Mesendoderm (in vitro differentiated cells): Measurements from ENCODE around the gene DISC1.

Experiments
- DNase-seq: peaks from one replicate; pipeline ENCODE4 v3.0.0; 2013
- H2AK5ac ChIP-seq: 2 replicates; pipeline ENCODE4 v1.6.1; 2013; ENCODE audit warnings: low read length, inconsistent platforms
- H2BK120ac ChIP-seq: 2 replicates; pipeline ENCODE4 v1.6.1; 2013; ENCODE audit warnings: low read depth, mild to moderate bottlenecking, low read length, moderate library complexity, mixed read lengths
- H2BK15ac ChIP-seq: replicated peaks from 2 replicates; pipeline ENCODE4 v1.6.1; 2013; ENCODE audit warnings: low read depth, mild to moderate bottlenecking, moderate library complexity
- H2BK5ac ChIP-seq: 2 replicates; pipeline ENCODE4 v1.6.1; 2013; ENCODE audit warnings: low read length, inconsistent platforms
- H3K18ac ChIP-seq: 2 replicates; pipeline ENCODE4 v1.6.1; 2013; ENCODE audit warnings: mild to moderate bottlenecking, low read length, mixed read lengths
- H3K23ac ChIP-seq: one replicate; pipeline ENCODE4 v1.6.1; 2013; ENCODE audit warnings: low read length
- H3K27ac ChIP-seq: 2 replicates; pipeline ENCODE4 v1.5.1; 2013; ENCODE audit warnings: low read depth, mild to moderate bottlenecking, inconsistent platforms, low read length, moderate library complexity
- H3K27me3 ChIP-seq: 2 replicates; pipeline ENCODE4 v1.6.1; 2013; ENCODE audit warnings: low read length, control low read depth, mild to moderate bottlenecking, inconsistent platforms; ENCODE audit not compliant: insufficient read depth, poor library complexity
- H3K36me3 ChIP-seq: 2 replicates; pipeline ENCODE4 v1.6.1; 2013; ENCODE audit warnings: low read length, inconsistent platforms; ENCODE audit not compliant: control insufficient read depth, insufficient read depth
- H3K4ac ChIP-seq: one replicate; pipeline ENCODE4 v1.6.1; 2013; ENCODE audit warnings: low read depth, mild to moderate bottlenecking, low read length, moderate library complexity
- H3K4me1 ChIP-seq: 2 replicates; pipeline ENCODE4 v1.6.1; 2013; ENCODE audit warnings: low read depth, low read length, inconsistent platforms; ENCODE audit not compliant: control insufficient read depth
- H3K4me2 ChIP-seq: 2 replicates; pipeline ENCODE4 v1.6.1; 2013; ENCODE audit warnings: low read length
- H3K4me3 ChIP-seq: 2 replicates; pipeline ENCODE4 v1.5.1; 2013; ENCODE audit warnings: mild to moderate bottlenecking, low read length
- H3K56ac ChIP-seq: one replicate; pipeline ENCODE4 v1.6.1; 2013; ENCODE audit warnings: low read length
- H3K79me1 ChIP-seq: 2 replicates; pipeline ENCODE4 v1.6.1; 2013; ENCODE audit warnings: low read length, inconsistent platforms
- H3K79me2 ChIP-seq: 2 replicates; pipeline ENCODE4 v1.6.1; 2013; ENCODE audit warnings: mild to moderate bottlenecking, low read length; ENCODE audit not compliant: control insufficient read depth, insufficient read depth
- H3K9ac ChIP-seq: 2 replicates; pipeline ENCODE4 v1.6.1; 2013; ENCODE audit warnings: low read length, inconsistent platforms
- H4K5ac ChIP-seq: one replicate; pipeline ENCODE4 v1.6.1; 2013; ENCODE audit warnings: low read length
- H4K8ac ChIP-seq: one replicate; pipeline ENCODE4 v1.6.1; 2013; ENCODE audit warnings: low read depth, mild to moderate bottlenecking, control low read depth, low read length, moderate library complexity
- WGBS: extraction: QIAGEN DNeasy Blood & Tissue Kit; methylation state at CpG from one replicate; pipeline ENCODE4 v1.1.7; 2013; ENCODE audit warnings: low lambda C conversion rate, missing lambda C conversion rate; ENCODE audit not compliant: insufficient coverage; ENCODE audit errors: extremely low coverage; 5-methylcytosine and 5-hydroxymethylcytosine counted together

Gene DISC1

GRCh38 chr1:231729544-231729943 lies 103.0 kb downstream of the DISC1 start:
- H2BK120ac ChIP-seq: no peak overlapping the region
- no peak overlapping the region for H4K8ac ChIP-seq
- no peaks in the 10 kb centered on the region for H3K79me1 ChIP-seq
- no peak overlapping the region for H2AK5ac ChIP-seq
- no peak for DNase-seq
- no peak overlapping the region for H3K18ac ChIP-seq
- H4K5ac ChIP-seq: no peak overlapping the region
- no peaks in the 10 kb centered on the region for H3K4me1 ChIP-seq
- no peak overlapping the region for H3K4ac ChIP-seq
- H3K4me3 ChIP-seq: no peak overlapping the region
- H2BK15ac ChIP-seq: no peak overlapping the region
- H3K27me3 ChIP-seq: no peaks in the 10 kb centered on the region
- H3K23ac ChIP-seq: no peak overlapping the region
- no peak overlapping the region for H3K56ac ChIP-seq
- H3K79me2 ChIP-seq: no peaks in the 10 kb centered on the region
- no peak overlapping the region for H3K4me2 ChIP-seq
- no peaks in the 10 kb centered on the region for H3K36me3 ChIP-seq
- H3K9ac ChIP-seq: no peak overlapping the region
- H3K27ac ChIP-seq: no peak overlapping the region
- no CpG with 5 or more reads among the region's 1 CpG for WGBS
- no peak overlapping the region for H2BK5ac ChIP-seq

DNA sequence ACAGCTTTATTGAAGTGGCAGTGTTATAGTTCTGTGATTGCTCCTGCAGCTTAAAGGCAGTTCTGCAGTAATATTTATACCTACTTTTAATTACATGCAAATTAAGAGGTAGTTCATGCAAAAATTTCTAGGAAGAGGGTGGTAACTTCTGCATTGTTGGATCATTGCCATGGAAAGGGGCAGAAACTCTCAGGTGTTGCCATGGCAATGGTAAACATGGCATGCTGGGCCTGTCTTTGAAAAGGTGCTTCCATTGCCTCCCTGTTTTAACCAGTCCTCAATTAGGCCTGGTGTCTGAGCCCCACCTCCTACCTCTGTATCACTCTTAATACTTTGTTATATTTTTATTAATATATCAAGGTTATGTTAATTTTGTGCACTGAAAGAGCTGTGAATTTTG lies 104.7 kb downstream of the DISC1 start:
- no peak overlapping the region for H3K56ac ChIP-seq
- no peak overlapping the region for H4K8ac ChIP-seq
- H2AK5ac ChIP-seq: no peak overlapping the region
- H3K36me3 ChIP-seq: no peaks in the 10 kb centered on the region
- no peak overlapping the region for H3K23ac ChIP-seq
- no peak overlapping the region for H3K4me2 ChIP-seq
- no peaks in the 10 kb centered on the region for H3K4me1 ChIP-seq
- no peak overlapping the region for H4K5ac ChIP-seq
- no peak overlapping the region for H2BK5ac ChIP-seq
- H3K79me1 ChIP-seq: no peaks in the 10 kb centered on the region
- H2BK15ac ChIP-seq: no peak overlapping the region
- peak; percentile 27 for DNase-seq
- H3K4ac ChIP-seq: no peak overlapping the region
- no peaks in the 10 kb centered on the region for H3K79me2 ChIP-seq
- no peak overlapping the region for H3K27ac ChIP-seq
- H3K27me3 ChIP-seq: no peaks in the 10 kb centered on the region
- no peak overlapping the region for H3K4me3 ChIP-seq
- H3K9ac ChIP-seq: no peak overlapping the region
- no peak overlapping the region for H2BK120ac ChIP-seq
- H3K18ac ChIP-seq: no peak overlapping the region

DNA sequence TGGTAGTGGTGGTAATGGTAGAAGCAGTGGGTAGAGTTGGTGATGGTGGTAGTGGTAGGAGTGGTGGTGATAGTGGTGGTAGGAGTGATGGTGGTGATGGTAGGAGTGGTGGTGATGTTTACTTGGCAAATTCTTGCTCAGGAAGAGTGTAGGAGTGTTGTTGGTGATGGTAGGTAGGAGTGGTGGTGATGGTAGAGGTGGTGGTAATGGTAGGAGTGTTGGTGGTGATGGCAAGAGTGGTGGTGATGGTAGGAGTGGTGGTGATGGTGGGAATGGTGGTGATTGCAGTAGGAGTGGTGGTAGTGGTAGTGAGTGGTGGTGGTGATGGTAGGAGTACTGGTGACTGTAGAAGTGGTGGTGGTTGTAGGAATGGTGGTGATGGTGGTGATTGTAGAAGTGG lies 106.5 kb downstream of the DISC1 start:
- no peak overlapping the region for H3K56ac ChIP-seq
- H3K18ac ChIP-seq: no peak overlapping the region
- H3K9ac ChIP-seq: no peak overlapping the region
- no peak overlapping the region for H2BK15ac ChIP-seq
- H3K36me3 ChIP-seq: no peaks in the 10 kb centered on the region
- no peak overlapping the region for H3K4me2 ChIP-seq
- no peaks in the 10 kb centered on the region for H3K27me3 ChIP-seq
- no peak overlapping the region for H4K5ac ChIP-seq
- H3K79me2 ChIP-seq: no peaks in the 10 kb centered on the region
- DNase-seq: no peak
- H3K4me3 ChIP-seq: no peak overlapping the region
- no peaks in the 10 kb centered on the region for H3K79me1 ChIP-seq
- H2BK120ac ChIP-seq: no peak overlapping the region
- H3K4ac ChIP-seq: no peak overlapping the region
- H3K27ac ChIP-seq: no peak overlapping the region
- no peak overlapping the region for H2BK5ac ChIP-seq
- no peak overlapping the region for H2AK5ac ChIP-seq
- H4K8ac ChIP-seq: no peak overlapping the region
- no peak overlapping the region for H3K23ac ChIP-seq
- H3K4me1 ChIP-seq: no peaks in the 10 kb centered on the region

DNA sequence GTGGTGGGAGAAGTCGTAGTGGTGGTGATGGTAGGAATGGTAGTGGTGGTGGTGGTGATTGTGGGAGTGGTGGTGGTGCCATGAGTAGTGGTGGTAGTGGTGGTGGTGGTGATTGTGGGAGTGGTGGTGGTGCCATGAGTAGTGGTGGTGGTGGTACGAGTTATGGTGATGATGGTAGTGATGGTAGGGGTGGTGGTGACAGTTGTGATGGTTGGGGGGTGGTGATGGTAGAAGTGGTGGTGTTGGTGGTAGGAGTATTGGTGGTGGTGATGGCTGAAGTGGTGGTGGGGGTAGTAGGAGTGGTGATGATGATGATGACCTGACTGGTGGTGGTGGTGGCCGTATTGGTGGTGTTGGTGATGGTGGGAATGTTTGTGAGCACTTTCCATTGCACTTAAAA lies 107.1 kb downstream of the DISC1 start:
- H3K4me1 ChIP-seq: no peaks in the 10 kb centered on the region
- H3K4me3 ChIP-seq: no peak overlapping the region
- H2BK5ac ChIP-seq: no peak overlapping the region
- no peak overlapping the region for H4K8ac ChIP-seq
- no peak overlapping the region for H4K5ac ChIP-seq
- H3K18ac ChIP-seq: no peak overlapping the region
- no peaks in the 10 kb centered on the region for H3K27me3 ChIP-seq
- no peaks in the 10 kb centered on the region for H3K79me2 ChIP-seq
- no peak for DNase-seq
- H2BK15ac ChIP-seq: no peak overlapping the region
- H2AK5ac ChIP-seq: no peak overlapping the region
- no peak overlapping the region for H3K4ac ChIP-seq
- no peak overlapping the region for H3K9ac ChIP-seq
- no peak overlapping the region for H3K56ac ChIP-seq
- H3K23ac ChIP-seq: no peak overlapping the region
- no peaks in the 10 kb centered on the region for H3K36me3 ChIP-seq
- H3K4me2 ChIP-seq: no peak overlapping the region
- no peaks in the 10 kb centered on the region for H3K79me1 ChIP-seq
- H2BK120ac ChIP-seq: no peak overlapping the region
- whole genome bisulfite sequencing: no CpG with 5 or more reads among the region's 3 CpGs
- no peak overlapping the region for H3K27ac ChIP-seq

DNA sequence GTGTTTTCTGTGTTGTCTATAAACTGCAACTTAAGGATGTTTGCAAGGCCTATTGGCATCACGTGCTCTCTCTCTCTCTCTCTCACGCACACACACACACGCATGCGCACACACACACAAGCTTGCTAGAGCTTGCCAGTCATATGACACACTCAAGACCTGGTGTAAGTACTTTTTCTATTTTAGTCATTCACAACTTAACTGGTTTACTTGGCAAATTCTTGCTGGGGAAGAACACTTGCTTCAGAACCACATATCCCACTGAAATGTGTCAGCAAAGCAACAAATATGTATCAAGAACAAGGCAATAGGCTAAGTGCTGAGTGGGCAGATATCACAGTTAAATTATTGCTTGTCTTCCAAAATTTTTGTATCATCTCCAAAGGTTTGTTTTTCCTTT lies 107.8 kb downstream of the DISC1 start:
- no peak overlapping the region for H2AK5ac ChIP-seq
- no peak overlapping the region for H3K4me2 ChIP-seq
- H4K5ac ChIP-seq: no peak overlapping the region
- H2BK120ac ChIP-seq: no peak overlapping the region
- H2BK5ac ChIP-seq: no peak overlapping the region
- H3K27ac ChIP-seq: no peak overlapping the region
- H3K27me3 ChIP-seq: no peaks in the 10 kb centered on the region
- H4K8ac ChIP-seq: no peak overlapping the region
- H3K23ac ChIP-seq: no peak overlapping the region
- H3K4me3 ChIP-seq: no peak overlapping the region
- no peak overlapping the region for H2BK15ac ChIP-seq
- no peak overlapping the region for H3K56ac ChIP-seq
- H3K36me3 ChIP-seq: no peaks in the 10 kb centered on the region
- DNase-seq: no peak
- H3K79me2 ChIP-seq: no peaks in the 10 kb centered on the region
- no peak overlapping the region for H3K4ac ChIP-seq
- no CpG with 5 or more reads among the region's 4 CpGs for WGBS
- no peak overlapping the region for H3K18ac ChIP-seq
- no peaks in the 10 kb centered on the region for H3K4me1 ChIP-seq
- no peak overlapping the region for H3K9ac ChIP-seq
- no peaks in the 10 kb centered on the region for H3K79me1 ChIP-seq

- Histone ChIP-seq H3K79me1 (no peaks in the 10 kb centered on the region), H3K4me1 (no peaks in the 10 kb centered on the region), H2BK15ac (no peak overlapping the region), H3K4me2 (no peak overlapping the region), H4K8ac (no peak overlapping the region), H3K4me3 (no peak overlapping the region), H2BK5ac (no peak overlapping the region), H3K56ac (no peak overlapping the region), H4K5ac (no peak overlapping the region), H3K27ac (no peak overlapping the region), H3K18ac (no peak overlapping the region), H3K9ac (no peak overlapping the region), H3K23ac (no peak overlapping the region), H3K79me2 (no peaks in the 10 kb centered on the region), H3K4ac (no peak overlapping the region), H2BK120ac (no peak overlapping the region), H2AK5ac (no peak overlapping the region), H3K27me3 (no peaks in the 10 kb centered on the region), H3K36me3 (no peaks in the 10 kb centered on the region)
- no peak for DNase-seq
- WGBS: no CpG with 5 or more reads among the region's 3 CpGs
Observed at GRCh38 chr1:231735411-231735810, 108.8 kb downstream of the DISC1 start.
